ENCODE data around the gene EEPD1. TPM values are rescaled to one million over a fixed set of nuclear protein-coding genes. Genes with fewer than 3 reads are reported as not detected.

Gene EEPD1
- total RNA-seq, 2 experiments from 2014 or later = 0.62 to 0.82 TPM

DNA sequence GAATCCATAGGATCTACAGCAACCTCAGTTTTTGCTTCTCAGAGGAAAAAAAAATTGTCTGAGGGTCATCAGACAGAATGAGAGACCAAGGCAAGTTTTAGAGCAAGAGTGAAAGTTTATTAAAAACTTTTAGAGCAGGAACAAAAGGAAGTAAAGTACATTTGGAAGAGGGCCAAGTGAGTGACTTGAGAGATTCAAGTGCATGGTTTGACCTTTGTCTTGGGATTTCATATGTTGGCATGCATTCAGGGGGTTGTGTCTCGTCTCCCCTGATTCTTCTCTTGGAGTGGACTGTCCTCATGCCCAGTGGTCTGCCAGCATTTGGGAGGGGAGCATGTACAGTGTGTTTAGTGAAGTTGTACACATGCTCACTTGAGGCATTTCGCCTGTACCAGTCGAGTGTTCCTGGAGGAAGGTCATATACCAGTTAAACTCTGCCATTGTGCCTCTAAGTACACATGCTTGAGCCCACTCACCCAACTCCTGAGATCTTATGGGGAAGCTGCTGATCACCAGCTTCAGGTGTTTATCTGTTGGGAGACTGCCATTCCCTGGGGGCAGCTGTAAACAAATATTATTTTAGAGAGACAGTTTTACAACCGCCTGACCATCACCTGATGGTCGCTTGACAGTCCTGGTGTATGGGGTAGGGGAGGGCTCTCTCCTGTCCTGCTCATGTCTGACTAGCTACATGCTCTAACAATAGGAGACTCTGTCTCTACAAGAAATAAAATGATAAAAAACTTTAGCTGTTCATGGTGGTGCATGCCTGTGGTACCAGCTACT, 109.4 kb downstream of the EEPD1 start:
- H3K9me3 Mint-ChIP-seq = no peaks in the 10 kb centered on the region

DNA sequence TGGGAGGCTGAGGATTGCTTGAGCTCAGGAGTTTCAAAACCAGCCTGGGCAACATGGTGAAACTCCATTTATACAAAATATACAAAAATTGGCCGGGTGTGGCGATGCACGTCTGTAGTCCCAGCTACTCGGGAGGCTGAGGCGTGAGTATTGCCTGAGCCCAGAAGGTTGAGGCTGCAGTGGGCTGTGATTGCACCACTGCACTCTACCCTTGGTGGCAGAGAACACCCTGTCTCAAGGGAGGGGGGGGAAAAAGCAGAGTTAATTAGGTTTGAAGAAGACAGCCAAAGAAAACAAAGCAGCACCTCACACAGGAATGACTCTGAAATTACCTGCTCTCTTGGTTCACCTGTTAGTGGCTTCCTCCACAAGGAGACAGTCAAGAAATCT, 110.0 kb downstream of the EEPD1 start:
- peaks cover 24% of the 10 kb centered on the region for H3K4me1 Mint-ChIP-seq
- H3K27me3 Mint-ChIP-seq = no peaks in the 10 kb centered on the region
- DNase-seq = no peak
- H3K27ac Mint-ChIP-seq = no peak overlapping the region
- no peaks in the 10 kb centered on the region for H3K9me3 Mint-ChIP-seq
- H3K36me3 Mint-ChIP-seq = no peaks in the 10 kb centered on the region
- no peak overlapping the region for H3K4me3 Mint-ChIP-seq

More for the DNA sequence above, 109.4 kb downstream of the EEPD1 start:
- no peaks in the 10 kb centered on the region for H3K36me3 Mint-ChIP-seq
- peaks cover 24% of the 10 kb centered on the region for H3K4me1 Mint-ChIP-seq
- H3K27me3 Mint-ChIP-seq = no peaks in the 10 kb centered on the region
- no peak overlapping the region for H3K4me3 Mint-ChIP-seq
- no peak overlapping the region for H3K27ac Mint-ChIP-seq
- DNase-seq = no peak

DNA sequence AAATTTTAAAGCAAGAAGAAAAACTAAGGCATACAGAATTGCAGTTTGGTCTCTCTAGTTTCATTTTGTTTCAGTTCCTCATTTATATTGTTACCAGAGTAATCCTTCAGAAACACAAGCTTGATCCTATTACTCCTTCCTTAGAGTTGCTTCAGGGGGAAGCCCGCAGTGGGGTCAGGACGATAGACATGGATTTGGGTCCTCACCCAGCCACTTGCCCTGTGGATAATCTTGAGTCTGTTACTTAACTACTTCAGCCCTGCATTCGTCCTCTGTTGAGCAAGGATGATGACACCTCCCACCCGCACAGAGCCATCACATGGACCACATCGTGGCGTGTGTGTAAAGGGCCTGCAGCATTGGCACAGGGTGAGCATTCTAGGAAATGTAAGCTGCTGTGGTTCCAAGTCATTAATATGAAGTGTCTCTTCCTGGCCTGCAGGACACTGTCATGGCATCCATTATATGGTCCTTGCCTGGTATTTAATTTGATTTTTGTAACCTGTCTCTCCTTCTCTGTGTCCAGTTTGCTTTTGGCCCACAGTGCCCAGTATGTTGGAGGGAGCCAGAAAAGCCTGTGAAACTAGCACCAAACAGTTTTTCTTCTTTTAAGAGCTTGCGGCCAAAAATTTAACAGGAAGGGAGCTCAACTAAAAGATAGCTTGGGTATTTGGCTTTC, 111.2 kb downstream of the EEPD1 start:
- H3K9me3 Mint-ChIP-seq = no peaks in the 10 kb centered on the region
- H3K27me3 Mint-ChIP-seq = no peaks in the 10 kb centered on the region
- no peak overlapping the region for H3K4me3 Mint-ChIP-seq
- H3K27ac Mint-ChIP-seq = no peak overlapping the region
- H3K36me3 Mint-ChIP-seq = no peaks in the 10 kb centered on the region
- DNase-seq = no peak
- peaks cover 24% of the 10 kb centered on the region for H3K4me1 Mint-ChIP-seq

DNA sequence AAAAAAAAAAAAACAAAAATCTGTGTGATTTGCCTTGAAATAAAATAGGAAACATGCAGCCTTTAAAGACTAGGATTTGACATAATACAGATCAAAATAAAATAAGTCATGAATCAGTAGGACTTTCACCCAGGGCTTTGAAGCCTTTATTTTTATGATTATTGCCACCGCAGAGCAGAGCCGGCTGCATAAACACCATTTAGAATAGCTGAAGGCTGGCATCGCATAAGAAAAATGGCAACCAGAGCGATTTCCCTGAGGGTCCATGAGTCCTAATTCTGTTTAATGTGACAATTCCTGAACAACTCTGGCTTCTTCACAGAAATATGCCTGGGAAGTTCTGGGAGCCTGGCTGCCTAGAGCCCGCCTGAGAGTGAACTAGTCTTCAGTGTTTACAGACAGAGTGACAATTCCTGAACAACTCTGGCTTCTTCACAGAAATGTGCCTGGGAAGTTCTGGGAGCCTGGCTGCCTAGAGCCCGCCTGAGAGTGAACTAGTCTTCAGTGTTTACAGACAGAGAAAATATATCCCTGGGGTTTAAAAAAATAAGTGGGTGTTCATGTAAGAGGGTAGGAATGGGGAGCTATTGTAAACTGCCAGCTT, 112.0 kb downstream of the EEPD1 start:
- H3K27me3 Mint-ChIP-seq = no peaks in the 10 kb centered on the region
- H3K9me3 Mint-ChIP-seq = no peaks in the 10 kb centered on the region
- peaks cover 24% of the 10 kb centered on the region for H3K4me1 Mint-ChIP-seq
- no peak for DNase-seq
- H3K27ac Mint-ChIP-seq = no peak overlapping the region
- no peaks in the 10 kb centered on the region for H3K36me3 Mint-ChIP-seq
- no peak overlapping the region for H3K4me3 Mint-ChIP-seq

DNA sequence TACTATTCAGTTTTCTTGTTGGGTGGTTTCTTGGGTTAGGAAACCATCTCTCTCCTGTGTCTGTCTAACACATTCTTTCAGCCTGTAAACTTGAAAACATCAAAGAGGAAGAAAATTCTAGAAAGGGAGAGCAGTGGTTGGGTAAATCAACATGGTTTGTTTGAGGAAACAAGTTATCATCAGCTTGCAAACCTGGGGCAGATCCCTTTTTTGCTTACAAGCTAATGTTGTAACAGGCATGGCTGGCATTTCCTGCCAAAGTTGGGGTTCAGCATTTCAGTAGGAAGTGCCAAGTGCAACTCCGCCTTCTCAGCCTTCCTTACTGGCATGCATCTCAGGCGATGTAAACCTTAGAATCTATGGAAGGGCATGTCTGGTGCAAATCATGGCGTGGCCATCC, 112.6 kb downstream of the EEPD1 start:
- no peaks in the 10 kb centered on the region for H3K36me3 Mint-ChIP-seq
- no peaks in the 10 kb centered on the region for H3K27me3 Mint-ChIP-seq
- no peak for DNase-seq
- H3K4me3 Mint-ChIP-seq = no peak overlapping the region
- H3K27ac Mint-ChIP-seq = no peak overlapping the region
- peaks cover 21% of the 10 kb centered on the region for H3K4me1 Mint-ChIP-seq
- no peaks in the 10 kb centered on the region for H3K9me3 Mint-ChIP-seq

DNA sequence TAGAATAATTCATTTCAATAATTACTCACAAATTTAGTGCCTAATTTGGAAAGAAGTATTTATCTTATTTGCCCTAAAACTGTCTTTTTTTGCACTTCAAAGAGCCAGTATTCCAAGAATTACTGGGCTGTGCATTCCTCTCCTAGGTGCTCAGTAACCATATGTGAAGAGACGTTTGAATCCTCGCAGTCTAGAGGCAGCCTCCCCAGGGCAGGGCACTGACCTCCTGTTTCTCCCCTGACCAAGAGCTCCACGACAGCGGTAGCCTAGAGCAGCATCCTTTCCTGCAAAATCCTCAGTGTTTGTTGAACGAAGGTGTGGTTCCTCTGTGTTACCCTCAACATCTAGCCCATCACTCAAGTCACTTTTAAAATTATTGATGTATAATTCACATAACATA, 113.1 kb downstream of the EEPD1 start:
- Mint-ChIP-seq H3K4me3 (no peak overlapping the region), H3K36me3 (no peaks in the 10 kb centered on the region), H3K27ac (no peak overlapping the region)

DNA sequence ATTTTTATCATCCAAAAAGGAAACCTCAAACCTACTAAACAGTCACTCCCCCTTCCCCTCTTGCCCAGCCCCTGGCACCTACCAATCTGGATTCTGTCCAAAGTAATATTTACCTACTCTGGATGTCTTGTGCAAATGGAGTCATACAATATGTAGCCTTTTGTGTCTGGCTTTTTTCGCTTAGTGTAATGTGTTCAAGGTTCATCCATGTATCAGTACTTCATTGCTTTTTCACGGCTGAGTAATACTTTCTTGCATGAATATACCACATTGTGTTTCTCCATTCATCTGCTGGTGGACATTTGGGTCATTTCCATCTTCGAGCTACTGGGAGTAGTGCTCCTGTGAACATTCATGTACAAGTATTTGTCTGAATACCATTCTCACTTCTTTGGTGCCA, 113.6 kb downstream of the EEPD1 start:
- no peak overlapping the region for H3K4me3 Mint-ChIP-seq
- peaks cover 16% of the 10 kb centered on the region for H3K4me1 Mint-ChIP-seq
- no peak for DNase-seq
- H3K36me3 Mint-ChIP-seq = no peaks in the 10 kb centered on the region
- no peak overlapping the region for H3K27ac Mint-ChIP-seq
- no peaks in the 10 kb centered on the region for H3K27me3 Mint-ChIP-seq
- no peaks in the 10 kb centered on the region for H3K9me3 Mint-ChIP-seq

More for the DNA sequence above, 113.1 kb downstream of the EEPD1 start:
- H3K27me3 Mint-ChIP-seq = no peaks in the 10 kb centered on the region
- H3K9me3 Mint-ChIP-seq = no peaks in the 10 kb centered on the region
- peaks cover 20% of the 10 kb centered on the region for H3K4me1 Mint-ChIP-seq
- no peak for DNase-seq

DNA sequence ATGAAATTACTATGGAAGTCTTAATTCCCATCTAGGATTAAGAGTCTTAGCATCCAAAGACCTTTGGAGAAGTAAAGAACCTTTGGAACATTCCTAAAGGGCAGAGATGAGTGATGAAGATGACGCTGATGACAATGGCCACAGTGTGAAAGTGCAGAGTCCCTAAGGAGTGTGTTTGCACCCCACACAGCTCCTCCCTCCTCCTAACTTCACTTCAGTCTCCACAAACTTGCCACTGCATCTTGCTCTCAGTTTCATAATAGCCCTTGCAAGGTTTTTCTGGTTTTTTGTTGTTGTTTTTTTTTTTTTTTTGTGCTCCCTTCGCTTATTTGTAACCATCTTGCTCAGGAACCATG, 119.1 kb downstream of the EEPD1 start:
- Mint-ChIP-seq H3K36me3 (no peaks in the 10 kb centered on the region), H3K27ac (no peak overlapping the region), H3K27me3 (no peaks in the 10 kb centered on the region), H3K4me3 (no peak overlapping the region), H3K9me3 (no peaks in the 10 kb centered on the region), H3K4me1 (no peaks in the 10 kb centered on the region)
- no peak for DNase-seq

DNA sequence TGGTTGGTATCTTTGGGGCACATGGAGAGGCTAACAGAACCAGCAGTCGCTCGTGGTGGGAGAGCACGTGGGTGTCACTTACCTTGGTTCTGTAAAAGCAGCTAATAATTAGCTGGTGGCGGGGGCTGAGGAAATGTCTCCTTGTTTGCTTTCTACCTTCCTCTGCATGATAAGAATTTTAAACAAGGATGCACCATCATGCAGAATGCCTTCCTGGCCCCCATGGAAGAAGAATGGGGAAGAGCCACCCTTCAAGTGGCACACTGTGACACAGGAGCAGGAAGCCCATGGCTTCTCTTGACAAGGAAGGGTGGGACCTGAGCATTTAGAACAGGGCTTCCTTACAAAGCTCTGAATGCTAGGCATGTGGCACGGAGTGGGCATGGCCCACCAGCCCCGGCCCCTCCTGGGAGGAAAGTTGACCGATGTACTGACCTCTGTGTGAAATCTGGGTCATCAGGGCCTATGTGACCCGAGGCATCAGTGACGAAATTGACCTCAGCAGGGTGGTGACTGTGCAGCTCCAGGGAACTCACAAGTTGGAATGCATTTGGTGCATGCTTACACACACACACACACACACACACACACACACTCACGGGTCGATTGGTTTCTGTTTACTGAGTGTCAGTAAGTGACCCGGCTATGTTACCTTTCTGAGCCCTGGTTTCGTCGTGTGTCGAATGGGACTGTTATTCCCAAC, 119.7 kb downstream of the EEPD1 start:
- H3K27me3 Mint-ChIP-seq = no peaks in the 10 kb centered on the region

DNA sequence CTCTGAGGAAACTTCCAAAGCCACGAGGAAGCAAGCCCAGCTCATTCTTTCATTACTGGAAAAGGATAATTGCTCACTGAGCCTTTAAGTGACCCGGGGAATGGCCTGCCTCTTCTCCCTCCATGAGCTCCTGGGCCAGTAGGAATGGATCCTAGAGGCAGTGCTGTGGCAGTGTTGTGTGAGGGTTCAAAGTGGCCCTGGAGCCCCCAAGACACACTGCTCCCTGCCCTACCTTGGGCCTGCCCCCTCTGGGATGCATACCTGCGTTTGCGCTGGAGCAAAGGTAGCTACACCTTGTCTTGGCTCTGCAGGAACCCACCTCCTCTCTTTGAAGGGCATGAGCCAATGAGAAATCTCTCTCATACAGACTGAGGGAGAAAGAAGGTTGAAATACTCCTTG, 120.8 kb downstream of the EEPD1 start:
- Mint-ChIP-seq H3K4me3 (no peak overlapping the region), H3K27ac (no peak overlapping the region), H3K36me3 (no peaks in the 10 kb centered on the region), H3K27me3 (no peaks in the 10 kb centered on the region), H3K4me1 (no peaks in the 10 kb centered on the region), H3K9me3 (no peaks in the 10 kb centered on the region)
- DNase-seq = no peak

More for the DNA sequence above, 119.7 kb downstream of the EEPD1 start:
- H3K27ac Mint-ChIP-seq = no peak overlapping the region
- DNase-seq = no peak
- H3K4me1 Mint-ChIP-seq = no peaks in the 10 kb centered on the region
- no peaks in the 10 kb centered on the region for H3K9me3 Mint-ChIP-seq
- H3K36me3 Mint-ChIP-seq = no peaks in the 10 kb centered on the region
- H3K4me3 Mint-ChIP-seq = no peak overlapping the region

DNA sequence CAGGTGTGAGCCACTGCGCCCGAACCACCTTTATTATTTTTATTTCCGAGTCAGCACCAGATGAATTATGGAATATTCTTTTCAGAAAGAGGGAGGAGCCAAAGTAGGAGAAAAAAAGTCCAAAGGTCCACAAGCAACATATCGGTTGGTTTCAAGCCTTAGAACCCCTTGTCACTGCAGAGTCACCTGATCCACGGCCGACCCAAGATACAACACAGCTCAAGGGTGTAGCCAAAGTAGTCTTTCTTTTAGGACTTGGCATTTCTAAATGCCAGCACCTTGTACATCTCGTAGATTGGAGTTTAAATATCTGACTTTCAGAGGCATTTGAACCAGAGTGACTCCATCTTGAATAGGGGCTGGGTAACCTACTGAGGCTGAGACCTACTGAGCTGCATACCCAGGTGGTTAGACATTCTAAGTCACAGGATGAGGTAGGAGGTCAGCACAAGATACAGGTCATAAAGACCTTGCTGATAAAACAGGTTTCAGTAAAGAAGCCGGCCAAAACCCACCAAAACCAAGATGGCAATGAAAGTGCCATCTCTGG, 122.8 kb downstream of the EEPD1 start:
- no peak for DNase-seq
- no peaks in the 10 kb centered on the region for H3K9me3 Mint-ChIP-seq
- H3K27ac Mint-ChIP-seq = no peak overlapping the region
- no peaks in the 10 kb centered on the region for H3K4me1 Mint-ChIP-seq
- no peak overlapping the region for H3K4me3 Mint-ChIP-seq
- no peaks in the 10 kb centered on the region for H3K36me3 Mint-ChIP-seq
- no peaks in the 10 kb centered on the region for H3K27me3 Mint-ChIP-seq

DNA sequence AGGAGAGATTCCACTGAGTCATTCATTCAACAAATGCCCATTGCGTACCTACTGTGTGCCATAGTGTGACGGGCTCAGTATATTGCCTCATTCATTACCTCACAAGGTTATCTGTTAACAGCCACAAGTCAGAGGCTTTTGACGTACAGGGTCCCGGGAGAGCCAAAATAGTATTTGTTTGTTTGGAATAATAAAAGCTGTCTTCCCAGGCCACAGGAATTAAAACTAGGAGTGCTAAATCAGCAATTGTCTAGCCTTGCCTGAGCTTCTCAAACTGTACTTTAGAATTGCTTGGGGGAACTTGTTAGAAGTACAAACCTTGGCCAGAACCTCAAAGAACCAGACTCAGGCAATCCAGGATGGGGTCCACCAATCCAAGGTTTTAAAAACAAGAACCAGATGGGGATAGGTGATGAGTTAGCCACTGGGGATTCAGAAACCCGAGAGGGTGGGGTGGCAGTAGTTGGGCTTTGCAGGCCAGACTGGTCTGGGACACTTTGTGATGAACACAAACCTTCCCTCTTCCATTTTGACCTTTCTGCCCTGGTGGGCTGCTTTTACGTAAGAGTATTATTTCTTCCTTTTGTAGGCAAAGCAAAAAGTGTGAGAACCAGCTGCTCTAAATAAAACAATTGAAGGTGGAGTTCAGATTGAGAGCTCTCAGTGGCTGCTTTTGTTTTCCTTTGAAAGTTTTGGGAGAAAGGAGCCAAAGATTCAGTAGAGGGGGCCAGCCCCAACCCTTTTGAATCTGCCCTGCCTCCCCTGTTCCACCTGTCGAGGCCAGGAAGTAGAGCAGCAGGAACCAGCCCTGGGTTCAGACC, 123.6 kb downstream of the EEPD1 start:
- H3K27me3 Mint-ChIP-seq = no peaks in the 10 kb centered on the region
- H3K36me3 Mint-ChIP-seq = no peaks in the 10 kb centered on the region
- no peak for DNase-seq
- H3K4me1 Mint-ChIP-seq = no peaks in the 10 kb centered on the region
- H3K9me3 Mint-ChIP-seq = no peaks in the 10 kb centered on the region
- H3K27ac Mint-ChIP-seq = no peak overlapping the region
- no peak overlapping the region for H3K4me3 Mint-ChIP-seq

DNA sequence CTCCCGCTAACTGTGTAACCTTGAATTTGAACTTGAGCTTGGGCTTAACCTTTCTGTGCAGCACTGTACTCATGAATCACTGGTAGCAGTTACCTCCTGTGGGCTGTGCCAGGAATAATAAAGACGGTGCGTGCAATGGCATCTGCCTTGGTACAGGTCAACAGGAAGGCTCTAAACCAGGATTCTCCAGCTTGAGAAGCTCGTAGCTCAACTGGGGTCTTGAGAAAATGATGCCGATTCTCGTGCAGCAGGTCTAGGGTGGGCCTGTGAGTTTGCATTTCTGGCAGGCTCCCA, 124.1 kb downstream of the EEPD1 start:
- Mint-ChIP-seq H3K9me3 (no peaks in the 10 kb centered on the region), H3K27me3 (no peaks in the 10 kb centered on the region), H3K4me1 (no peaks in the 10 kb centered on the region), H3K36me3 (no peaks in the 10 kb centered on the region), H3K4me3 (no peak overlapping the region), H3K27ac (no peak overlapping the region)
- DNase-seq = no peak

DNA sequence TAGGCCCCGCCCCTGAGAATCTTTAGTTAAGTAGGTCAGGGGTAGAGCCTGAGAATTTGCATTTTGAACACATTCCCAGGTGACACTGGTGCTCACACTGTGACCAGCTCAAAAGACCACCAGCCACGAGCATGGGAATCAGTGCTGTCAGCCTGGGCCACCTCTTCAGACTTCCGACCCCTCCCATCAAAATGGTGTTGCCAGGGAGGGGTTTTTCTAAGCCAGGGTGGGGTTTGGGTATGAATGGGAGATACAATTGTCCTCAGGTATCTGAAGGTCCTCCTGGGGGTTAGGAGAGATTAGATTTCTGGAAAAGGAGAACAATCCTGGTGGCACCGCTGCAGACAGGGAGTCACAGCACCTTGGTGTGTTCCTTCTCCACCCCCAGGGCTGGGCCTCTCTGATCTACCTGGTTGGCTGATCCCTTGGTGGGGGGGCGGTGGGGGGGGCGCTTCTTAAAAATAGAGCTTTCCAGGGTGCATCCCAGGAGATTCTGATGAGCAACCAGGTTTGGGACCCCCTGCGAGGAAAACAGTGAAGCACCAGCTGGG, 125.1 kb downstream of the EEPD1 start:
- Mint-ChIP-seq H3K4me3 (no peak overlapping the region), H3K4me1 (peaks cover 4% of the 10 kb centered on the region), H3K27ac (no peak overlapping the region), H3K9me3 (no peaks in the 10 kb centered on the region), H3K27me3 (no peaks in the 10 kb centered on the region), H3K36me3 (no peaks in the 10 kb centered on the region)
- DNase-seq = no peak
